Right lung (tissue), 5 donors: ENCODE measurements around the gene ATP2C2. TPM values are rescaled to one million over a fixed set of nuclear protein-coding genes. Genes with fewer than 3 reads are reported as not detected.
"Not testable (repeated sequence)": the region's sequence is repeated elsewhere in the genome, so short reads cannot be mapped to it uniquely, and the experiment has no call there.

Source experiments
- DNase-seq, 2 donors: peaks; one replicate each; pipeline ENCODE4 v3.0.0-alpha.2; 2013
- polyA plus RNA-seq, 5 donors: library from polyadenylated mRNA; unstranded; fragments of 120-200 nt; gene quantifications; one replicate each; pipeline versions ENCODE4 v1.2.1 to v1.2.3, GENCODE V29; 2013; ENCODE audit warnings: inconsistent platforms in 1 of 5, low replicate concordance in 1 of 5; ENCODE audit not compliant: insufficient read length in 5 of 5, insufficient read depth in 1 of 5

Gene ATP2C2
- polyA plus RNA-seq, 5 donors, result 14.6 to 27.0 (median 16.4) TPM

DNA sequence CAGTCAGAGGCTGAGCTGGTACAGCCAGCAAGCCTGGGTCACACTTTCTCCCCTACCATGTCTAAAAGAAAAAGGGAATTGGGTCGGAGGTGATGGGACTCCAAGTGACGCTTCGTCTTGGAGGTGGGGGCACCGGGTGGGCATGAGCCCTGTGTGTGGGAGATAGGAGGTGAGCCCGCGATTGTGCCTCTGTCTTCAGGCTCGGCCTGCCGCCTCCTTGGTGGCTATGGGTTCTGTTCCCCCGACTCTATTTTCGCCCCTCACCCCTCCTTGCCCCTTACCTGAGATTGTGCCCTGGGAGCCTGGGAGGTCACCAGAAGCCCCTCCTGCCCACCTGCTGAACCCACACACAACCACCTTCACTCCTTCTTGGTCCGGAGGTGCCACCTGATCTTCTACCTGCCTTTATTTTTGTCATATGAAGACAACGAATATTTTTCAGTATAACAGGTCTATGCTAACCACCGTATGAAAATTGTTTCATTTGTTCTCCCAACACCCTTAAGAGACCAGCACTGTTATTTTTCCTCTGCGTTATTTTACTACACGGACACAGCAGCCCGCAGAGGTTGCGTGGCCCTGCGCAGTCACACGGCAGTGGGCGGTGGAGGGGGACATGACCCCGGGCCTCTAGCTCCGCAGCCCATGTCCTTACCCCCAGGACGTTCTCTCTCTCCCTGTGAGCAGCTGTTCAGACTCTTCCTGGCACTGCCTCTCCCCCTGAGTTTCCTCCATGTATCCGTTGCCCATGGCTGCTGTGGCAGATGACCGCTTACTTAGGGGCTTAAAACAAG is 49.9 kb downstream of the ATP2C2 start:
- DNase-seq, result no peak

DNA sequence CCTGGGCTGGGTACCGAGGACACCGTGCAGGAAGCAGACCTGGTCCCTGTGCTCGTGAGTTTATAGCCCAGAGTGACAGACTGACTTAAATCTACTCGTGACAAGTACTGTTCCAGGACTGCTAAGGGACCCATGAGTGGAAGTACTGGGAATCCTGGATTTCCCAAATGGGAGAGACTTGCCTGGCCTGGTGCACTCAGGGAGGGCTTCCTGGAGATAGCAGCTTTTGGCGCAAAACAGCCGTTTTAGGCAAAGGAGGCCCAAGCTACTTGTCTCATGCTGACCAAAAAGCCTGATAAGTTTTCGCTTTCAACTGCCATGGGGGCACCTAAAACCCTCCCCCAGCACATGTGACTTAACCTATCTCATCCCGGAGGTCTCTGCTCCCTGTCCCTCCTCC is 51.4 kb downstream of the ATP2C2 start:
- DNase-seq, result no peak

DNA sequence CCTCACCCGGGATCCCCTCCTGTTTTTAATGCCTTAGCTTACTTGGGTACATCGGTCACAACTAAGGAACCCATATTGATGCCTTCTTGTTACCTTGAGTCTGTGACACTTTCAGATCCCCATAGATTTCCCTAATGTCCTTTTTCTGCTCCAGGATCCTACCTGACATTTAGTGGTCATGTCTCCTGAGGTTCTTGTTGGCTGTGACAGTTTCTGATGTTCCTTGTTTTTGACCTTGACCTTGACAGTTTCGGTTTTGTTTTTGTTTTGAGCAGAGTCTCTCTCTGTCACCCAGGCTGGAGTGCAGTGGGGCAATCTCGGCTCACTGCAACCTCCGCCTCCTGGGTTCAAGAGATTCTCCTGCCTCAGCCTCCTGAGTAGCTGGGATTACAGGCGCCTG is 52.2 kb downstream of the ATP2C2 start:
- DNase-seq, result not testable (repeated sequence)

DNA sequence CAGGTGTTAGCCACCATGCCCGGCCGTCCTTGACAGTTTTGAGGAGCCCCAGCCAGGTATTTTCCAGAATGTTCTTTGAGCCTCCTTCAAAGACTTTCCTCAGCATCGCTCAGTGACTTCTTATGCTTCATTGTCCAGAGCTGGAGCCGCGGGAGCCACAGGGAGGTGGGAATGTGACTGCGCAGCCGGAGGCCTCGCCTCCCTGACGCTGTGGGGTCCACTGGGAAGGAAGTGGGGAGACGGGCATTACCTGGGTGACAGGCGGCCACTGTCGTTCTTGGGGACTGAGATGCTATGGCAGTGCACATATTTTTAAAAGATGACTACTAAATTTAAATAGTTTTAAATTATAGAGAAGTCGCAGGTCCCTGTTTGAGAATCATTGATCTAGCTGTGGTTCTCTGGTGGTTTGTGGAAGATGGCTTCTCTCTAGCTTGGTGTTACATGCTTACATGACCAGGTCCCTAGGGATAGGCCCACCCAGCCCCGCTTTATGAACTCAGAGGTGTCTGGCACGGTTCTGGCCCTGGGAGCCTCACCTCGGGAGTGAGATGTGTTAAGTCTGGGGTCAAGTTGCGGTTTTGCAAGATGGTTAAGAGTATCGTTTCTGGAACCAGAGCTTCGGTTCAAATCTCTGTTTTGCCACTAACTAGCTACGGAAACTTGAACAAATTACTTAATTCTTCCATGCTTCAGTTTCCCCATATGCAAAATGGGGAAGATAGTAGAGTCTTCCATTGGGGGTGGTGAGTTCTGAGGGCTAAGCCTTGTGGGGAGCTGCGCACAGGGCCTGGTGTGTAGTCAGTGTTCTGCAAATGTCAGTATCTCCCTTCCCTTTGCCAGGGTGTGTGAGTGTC is 53.0 kb downstream of the ATP2C2 start:
- DNase-seq, result no peak

DNA sequence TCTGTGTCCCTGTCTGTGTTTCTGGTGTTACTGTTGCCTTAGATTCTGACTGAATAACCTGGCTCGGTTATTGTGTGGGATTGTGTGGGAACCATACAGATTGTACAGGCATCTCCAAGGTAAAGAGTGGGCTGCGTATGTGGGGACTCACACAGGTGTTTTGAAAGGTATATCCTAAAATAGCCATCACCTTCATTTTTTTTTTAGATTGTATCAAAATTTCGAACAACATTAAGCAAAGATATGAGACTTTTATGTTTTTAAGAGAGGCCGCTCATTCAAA is 53.5 kb downstream of the ATP2C2 start:
- DNase-seq, result no peak

DNA sequence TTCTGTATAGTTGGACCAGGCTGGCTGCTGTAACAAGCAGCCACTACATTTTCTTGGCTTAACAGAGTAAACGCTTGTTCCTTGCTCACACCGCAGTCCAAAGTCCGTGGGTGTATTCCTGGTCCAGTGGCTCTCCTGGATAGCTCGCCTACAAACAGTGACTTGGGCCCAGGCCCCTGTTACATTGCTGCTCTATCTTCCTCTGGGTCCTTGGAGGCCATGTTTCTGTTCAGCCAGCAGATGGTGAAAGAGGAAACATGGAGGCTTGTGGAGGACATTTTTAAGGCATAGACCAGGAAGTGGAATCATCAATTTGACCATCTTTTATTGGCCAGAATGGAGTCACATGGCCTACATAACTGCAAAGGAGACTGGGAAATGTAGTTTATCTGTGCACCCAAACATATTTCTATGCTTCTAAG is 55.1 kb downstream of the ATP2C2 start:
- DNase-seq, result no peak

DNA sequence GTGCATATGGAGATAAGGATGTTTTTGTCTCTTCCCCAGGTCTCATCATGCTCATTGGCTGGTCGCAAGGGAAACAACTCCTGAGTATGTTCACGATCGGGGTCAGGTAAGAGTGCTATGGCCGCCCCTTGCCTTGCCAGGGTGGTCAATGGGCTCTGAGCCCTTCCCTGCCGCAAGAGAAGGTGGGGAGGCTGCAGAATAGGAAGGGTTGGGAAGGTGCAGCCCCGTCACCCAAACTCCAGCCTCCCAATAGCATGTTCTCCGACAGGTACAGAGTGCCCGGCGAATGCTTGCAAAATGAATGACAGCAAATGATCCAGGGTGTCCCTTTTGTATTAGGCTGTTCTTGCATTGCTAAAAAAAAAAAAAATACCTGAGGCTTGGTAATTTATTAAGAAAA is 57.4 kb downstream of the ATP2C2 start:
- no peak for DNase-seq

DNA sequence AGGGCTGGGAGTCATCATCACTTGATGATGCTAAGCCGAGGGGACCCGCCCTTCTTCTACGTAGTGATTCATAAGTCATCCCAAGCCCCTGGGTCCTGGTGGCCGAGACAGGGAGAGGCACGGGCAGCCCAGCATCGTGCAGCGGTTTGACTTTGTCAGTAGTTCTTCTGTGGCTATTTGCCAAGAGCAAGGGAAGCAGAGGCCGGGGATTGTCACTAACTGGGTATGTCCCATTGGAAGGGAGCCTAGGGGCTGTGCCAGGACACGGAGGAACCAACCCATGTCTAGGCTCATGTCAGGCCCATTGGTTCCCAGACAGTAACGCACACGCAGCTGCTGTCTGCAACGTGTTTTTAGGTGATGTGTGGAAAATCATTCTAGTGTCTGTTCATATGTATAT is 58.5 kb downstream of the ATP2C2 start:
- no peak for DNase-seq

DNA sequence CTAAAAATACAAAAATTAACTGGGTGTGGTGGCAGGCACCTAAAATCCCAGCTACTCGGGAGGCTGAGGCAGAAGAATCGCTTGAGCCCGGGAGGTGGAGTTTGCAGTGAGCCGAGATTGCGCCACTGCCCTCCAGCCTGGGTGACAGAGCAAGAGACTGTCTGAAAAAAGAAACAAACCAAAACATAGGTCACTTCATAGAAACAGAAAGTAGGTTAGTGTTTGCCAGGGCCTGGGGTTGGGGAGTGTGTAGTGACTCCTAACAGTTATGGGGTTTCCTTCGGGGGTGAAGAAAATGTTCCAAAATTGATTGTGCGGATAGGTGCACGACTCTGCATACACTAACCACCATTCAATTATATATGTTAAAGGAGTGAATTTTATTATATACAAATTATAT is 59.2 kb downstream of the ATP2C2 start:
- no peak for DNase-seq

DNA sequence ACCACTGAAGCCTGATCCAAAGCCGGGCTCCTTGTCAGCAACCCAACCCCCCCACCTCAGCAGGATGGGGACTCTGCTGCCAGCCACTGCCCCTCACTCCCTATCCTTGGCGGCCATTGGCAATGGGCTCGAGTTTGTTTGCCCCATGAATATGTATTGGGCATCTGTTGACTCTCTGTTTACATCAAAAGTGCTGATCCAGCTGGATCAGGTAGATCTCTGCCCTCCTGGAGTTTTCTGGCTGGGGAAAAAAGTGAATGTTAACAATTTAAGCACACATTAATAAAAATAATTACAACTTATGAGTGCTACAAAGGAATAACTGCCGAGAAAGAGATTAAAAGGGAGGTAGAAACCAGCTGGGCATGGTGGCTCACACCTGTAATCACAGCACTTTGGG is 62.5 kb downstream of the ATP2C2 start:
- no peak for DNase-seq

DNA sequence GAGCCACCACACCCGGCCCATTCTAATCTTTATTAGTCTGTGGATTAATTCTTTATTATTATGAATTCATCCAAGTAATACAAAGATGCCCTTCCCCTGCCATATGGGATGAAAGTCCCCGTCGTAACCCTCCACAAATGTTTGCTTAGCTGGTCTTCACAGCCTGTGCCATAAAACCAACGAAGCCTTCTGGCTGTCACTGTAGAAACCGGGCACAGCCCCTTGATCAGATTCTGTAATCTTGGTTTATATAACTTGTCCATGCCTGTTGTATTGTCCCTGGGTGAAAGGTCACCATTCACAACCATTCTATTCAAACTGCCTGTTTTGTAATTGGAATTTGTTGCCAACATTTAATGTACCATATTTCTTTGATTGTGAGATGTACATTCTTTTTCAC is 66.5 kb downstream of the ATP2C2 start:
- DNase-seq, result no peak

DNA sequence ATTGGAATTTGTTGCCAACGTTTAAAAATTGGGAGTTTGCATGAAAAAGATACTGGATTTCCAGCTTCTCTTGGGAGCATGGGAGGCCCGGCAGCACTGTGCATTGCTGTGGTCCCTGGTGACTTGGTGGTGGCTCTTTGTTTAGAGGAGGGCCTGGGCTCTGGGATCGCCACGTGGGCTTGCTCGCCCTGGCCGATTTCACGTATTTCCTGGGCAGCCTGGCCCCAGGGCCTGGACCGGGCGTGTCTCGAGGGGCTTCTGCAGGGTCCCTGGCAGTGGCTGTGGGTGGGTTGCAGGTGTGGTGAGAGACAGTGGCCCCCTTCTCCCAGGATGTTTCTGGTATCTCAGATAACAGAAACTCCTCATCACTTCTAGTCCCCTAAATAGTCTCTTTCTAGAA is 67.9 kb downstream of the ATP2C2 start:
- DNase-seq, result no peak

DNA sequence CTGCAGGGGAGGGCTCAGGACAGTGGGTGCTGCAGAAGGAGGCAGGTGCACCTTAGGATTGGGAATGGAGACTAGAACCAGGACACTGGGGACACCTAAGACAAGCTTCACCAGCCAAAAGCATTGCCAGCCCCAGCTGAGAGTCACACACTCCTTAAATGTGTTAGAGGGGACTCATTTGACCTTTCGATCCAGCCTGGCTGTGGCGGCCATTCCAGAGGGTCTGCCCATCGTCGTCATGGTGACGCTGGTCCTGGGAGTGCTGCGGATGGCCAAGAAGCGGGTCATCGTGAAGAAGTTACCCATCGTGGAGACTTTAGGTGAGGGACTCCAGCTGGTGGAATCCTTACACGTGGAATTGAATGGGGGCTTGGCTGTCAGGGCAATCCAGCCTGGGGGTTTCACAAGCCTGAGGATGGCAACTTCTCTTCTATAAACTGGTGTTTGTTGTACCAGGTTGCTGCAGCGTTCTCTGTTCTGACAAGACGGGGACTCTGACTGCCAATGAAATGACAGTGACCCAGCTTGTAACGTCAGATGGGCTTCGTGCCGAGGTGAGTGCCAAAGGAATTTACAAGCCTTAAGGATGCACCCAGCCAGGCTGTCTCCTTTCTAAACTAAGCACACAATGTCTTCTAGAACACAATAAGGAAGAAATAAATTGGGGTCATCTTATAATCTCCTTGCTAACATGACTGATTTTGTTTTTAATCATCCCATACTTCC is 70.8 kb downstream of the ATP2C2 start:
- no peak for DNase-seq

DNA sequence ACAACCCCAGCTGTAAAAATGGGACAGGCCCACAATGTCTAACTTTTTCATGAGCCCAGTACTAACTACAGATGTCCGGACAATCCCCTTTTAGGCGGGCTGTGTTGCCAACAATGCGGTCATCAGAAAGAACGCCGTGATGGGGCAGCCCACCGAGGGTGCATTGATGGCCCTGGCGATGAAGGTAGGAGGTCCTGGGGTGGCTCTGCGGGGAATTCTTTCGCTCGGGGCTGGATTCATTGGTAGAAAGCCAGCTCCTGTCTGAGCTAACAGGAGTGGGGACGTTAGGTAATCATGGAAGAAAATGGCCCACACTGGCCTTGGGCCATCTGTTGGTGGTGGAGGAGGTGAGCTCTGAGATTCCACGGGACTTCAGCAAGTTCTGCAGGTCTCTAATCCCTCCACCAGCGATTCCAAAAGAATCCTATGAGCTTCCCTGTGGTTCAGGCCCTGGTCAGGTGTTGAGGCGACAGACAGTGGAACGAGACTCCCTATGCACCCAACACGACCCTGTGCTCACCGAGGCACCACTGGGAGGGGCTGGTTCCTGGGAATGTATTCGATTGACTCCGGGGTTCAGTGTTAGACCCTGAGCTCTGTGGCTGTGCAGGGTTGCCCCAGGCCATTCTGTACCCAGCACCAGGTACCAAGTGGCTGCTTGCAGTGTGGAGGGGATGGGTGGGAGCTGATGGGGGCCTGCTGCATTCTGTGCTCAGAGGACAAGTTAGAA is 74.2 kb downstream of the ATP2C2 start:
- DNase-seq, result no peak

DNA sequence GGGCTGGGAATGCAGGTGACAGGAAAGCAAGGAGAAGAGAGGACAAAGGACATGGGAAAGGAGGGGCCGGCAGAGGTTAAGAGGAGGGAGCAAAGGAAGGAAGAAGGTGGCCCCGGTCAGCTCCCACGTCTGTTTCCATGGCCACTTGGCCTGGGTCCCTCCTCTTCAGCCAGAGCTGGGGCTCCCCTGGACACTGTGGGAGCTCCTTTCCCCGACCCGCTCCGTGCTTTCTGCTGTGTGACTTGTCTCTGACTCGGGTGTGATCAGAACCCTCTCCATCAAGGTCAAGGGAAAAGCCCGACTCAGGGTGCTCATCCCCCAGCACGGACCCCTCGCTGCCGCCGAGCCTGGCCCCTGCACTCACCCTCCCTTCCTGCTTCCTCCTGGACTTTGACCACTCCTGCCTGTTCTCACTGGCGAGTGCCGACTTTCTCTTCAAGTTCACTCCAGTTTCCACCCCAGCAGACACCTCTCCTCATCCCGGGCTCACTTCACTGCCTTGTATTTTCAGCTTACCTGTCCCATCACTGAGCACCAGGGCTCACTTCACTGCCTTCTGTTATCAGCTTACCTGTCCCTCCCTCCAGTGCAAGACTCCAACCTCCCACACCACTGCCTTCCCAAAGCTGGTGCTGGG is 74.9 kb downstream of the ATP2C2 start:
- no peak for DNase-seq

DNA sequence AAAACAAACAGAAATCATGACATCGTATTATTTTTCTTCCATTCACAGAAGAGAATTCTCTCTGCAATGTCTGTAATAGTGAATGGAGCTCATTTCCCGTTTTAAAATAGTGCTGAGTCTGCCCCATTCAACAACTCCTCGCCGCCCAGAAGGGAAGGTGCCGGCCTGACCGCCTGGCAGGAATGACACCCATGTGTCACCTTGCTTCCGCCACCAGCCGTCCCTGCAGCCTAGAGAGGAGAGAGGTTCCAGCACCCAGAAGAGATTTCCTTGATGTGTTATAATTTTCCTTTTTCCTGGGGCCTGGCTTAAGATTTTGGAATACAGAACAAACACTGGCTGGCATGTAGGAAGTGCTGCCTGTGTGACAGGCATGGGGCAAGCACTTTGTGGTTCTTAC is 76.1 kb downstream of the ATP2C2 start:
- no peak for DNase-seq

DNA sequence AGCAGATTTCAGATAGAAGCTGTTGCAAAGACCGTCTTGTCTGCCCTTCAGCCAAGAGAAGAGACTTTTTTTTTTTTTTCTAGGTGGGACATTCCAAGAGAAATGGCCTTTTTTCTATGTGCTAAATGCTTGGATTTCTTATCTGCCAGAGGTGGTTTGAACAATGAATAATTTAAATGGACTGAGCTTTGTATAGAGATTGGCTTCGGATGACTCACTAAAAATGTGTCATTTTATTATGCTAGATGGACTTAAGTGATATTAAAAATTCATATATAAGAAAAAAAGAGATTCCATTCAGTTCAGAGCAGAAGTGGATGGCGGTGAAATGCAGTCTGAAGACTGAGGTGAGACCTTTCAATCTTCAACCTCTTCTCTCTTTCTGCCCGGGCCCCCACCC is 77.7 kb downstream of the ATP2C2 start:
- DNase-seq, result no peak

DNA sequence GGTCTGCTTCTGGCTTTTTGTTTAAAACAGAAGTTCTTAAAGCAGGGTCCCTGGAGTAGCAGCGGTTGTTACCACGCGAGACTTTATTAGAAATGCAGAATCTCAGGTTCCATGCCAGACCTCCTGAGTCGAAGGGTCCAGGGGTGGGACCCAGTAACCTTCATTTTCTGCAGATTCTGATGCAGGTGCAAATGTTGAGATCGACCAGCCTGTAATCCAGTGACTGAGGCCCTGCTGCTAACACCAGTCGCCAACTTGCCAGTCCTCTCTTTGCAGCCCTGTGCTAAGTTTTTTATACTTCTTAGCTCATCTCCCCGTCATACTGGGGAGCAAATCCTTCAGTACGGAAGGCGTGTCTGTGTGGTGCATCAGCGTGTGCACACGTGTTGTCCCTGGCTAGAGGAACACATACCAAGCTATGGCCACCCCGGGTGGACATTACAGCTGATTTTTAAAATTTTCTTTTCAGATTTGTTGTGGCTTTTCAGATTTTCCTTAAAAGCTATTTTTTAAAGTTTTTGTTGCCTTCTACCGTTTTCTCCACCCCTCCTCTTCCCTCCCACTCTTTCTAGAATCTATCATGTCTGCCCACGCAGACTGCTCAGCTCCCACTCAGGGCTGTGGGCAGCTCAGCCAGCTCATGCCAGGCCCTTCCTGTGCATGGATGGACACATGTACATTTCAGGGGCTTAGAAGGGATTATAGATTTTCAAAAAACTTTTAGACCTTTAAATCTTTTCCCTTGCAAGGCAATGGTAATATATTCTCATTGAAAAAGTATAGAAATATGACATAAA is 78.5 kb downstream of the ATP2C2 start:
- no peak for DNase-seq

DNA sequence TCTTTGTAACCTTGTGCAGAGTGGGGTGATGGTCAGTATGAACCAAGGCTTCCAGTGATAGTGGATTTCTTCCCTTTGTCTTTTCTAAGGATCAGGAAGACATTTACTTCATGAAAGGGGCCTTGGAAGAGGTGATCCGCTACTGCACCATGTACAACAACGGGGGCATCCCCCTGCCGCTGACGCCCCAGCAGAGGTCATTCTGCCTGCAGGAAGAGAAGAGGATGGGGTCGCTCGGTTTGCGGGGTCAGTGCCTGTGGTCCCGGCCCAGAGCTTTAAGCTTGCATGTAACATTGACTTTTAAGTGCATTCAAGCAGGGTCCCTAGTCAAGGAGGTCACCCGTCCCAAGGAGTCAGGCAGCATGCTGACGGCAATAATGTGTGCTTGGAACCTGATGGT is 80.1 kb downstream of the ATP2C2 start:
- no peak for DNase-seq
